ENCODE results near the gene ANO5.
"Not testable (repeated sequence)": the region's sequence is repeated elsewhere in the genome, so short reads cannot be mapped to it uniquely, and the experiment has no call there.

ANO5 gene

GRCh38 chr11:22199243-22199642, 6.4 kb downstream of the ANO5 start:
- DNase-seq = no peak

GRCh38 chr11:22203281-22203680, 10.4 kb downstream of the ANO5 start:
- DNase-seq = no peak

DNA sequence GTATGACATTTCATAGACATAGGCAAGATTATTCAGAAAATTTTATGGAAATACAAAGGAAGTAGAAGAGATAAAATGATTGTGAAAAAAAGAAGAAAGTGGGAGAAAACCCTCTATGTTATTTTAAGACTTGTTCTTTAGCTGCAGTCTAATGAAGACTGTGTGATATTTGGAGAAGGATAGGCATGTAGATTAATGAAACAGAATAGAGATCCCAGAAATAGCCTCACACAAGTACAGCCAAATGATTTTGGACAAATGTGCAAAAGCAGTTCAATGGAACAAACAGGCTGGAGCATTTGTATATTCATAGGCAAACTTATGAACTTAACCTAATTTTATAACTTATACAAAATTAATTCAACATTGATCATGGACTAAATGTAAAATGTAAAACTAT, 14.3 kb downstream of the ANO5 start:
- no peak for DNase-seq

DNA sequence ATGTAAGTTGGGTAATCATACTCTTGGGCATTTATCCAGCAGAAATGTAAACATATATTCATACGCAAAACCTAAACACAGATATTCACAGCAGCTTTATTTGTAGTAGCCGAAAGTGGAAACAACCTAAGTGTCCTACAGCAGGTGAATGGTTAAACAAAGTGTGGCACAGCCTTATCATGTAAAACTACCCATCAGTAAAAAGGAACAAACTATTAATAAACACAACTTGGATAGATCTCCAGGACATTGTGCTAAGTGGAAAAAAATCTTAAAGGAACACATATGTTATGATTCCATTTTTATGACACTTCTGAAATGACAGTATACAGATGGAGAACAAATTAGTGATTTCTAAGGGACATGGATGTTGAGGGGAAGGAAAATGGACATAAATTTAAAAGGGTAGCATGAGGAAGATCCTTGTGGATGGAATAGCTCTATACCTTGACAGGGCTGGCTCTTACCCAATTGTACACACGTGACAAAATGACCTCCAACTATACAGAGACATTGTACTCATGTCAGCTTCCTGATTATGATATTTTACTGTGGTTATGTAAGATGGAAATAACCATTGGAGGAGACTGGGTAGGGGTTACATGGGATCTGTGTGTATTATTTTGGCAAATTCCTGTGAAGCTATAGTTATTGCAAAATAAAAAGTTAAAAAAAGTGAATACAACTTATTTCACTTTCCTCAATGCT, 15.4 kb downstream of the ANO5 start:
- no peak for DNase-seq

- DNase-seq = no peak
Observed at GRCh38 chr11:22216940-22217339, 24.1 kb downstream of the ANO5 start.

DNA sequence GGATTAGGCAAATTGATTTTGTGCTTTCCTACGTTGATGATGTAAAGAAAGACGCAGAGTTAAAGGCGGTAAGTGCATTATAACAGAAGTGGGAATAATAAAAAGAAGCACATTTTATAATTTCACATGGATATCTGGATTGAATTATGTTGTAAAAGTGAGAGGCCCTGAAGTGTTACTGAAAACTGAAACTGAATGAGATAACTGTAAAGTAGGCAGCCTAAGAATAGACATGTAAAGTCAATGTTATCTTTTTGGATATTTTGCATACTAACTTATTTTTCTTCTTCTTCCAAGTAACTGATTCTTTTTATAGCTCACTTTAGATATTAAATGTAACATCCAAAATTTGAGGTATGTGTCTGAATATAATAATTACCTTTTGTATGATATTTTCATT, 28.3 kb downstream of the ANO5 start:
- DNase-seq = no peak

GRCh38 chr11:22225190-22225589, 32.3 kb downstream of the ANO5 start:
- DNase-seq = no peak

DNA sequence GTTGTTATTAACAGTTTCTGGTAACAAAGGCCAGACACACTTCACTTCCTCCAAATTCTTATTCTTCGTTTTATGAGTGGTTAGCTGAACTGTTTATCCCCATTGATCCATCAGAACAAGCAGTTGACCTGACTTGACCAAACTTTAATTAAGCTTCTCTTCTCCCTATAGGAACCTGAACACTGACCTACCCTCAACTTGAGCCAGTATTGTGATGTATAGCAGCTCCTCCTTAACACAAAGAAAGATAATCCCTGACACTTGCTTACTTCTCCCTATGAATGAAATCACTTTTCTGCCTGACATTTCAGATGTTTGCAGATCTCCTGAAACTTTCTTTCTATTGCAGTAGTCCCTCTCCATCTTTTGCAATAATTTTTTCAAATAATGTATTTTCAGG, 41.9 kb downstream of the ANO5 start:
- no peak for DNase-seq

DNA sequence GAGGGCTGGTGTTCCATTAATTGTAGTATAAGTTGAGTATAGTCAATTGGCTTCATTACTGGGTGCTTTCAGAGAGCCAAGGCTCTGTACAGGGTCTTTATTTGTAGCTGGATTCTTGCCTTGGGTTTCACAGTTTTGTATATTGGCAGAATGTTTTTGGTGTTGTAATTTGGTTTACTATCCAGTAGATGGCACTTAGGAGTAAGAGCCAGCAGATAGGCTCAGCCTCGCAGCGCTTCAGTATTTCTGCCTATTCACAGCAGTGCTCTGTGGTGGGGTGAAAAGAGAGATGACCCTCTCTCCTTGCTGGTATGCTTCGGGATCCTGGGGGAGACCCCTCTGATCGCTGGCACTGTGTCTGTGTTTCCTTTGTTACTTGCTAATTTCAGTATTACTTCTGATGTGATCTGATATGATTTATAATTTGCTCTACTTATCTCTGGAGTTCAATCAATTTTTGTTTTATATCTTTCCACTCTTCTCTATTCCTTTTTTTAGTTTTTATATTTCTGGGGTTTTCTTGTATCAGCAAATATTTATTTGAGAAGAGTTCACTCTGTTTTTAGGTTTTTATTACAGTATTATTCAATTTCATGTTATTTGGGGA, 52.2 kb downstream of the ANO5 start:
- DNase-seq = peak; percentile 0 to 53

- DNase-seq = no peak
Observed at GRCh38 chr11:22246992-22247391, 54.1 kb downstream of the ANO5 start.

DNA sequence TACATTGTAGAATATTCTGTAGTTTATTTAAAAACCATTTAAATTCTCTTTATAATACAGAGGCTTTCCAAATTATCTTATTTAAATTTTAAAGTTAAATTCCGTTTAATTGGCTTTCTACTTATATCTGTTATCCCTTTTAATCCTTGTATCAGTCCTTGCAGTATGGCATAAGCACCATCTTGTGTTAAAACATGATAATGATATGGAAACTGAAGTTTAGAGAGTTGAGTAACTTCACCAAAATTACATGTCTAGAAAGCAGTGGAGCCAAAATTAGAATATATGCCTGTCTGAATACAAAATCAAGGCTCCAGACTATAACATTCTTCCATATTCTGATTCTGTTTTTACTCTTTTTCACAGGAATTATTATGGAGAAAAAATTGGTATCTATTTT, 57.0 kb downstream of the ANO5 start:
- DNase-seq = no peak

- no peak for DNase-seq
Observed at GRCh38 chr11:22256876-22257275, 64.0 kb downstream of the ANO5 start.

DNA sequence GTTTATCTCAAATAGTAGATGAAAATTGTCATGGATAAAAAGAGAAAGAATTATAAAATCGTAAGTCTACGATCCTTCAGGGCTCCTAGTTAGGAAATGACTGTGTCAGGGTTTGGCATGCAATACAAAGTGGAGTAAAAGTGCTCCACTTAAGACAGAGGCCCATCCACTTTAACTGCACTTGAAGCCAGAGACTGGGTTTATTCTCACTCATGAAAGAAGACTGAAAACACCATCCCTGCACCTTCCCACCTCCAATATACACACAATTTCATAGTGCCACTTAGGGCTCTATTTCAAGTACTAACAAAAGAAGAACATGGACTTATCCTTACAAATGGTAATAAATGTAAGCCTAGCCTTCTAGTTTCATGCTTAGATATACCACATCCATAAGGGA, 70.7 kb downstream of the ANO5 start:
- DNase-seq = no peak

DNA sequence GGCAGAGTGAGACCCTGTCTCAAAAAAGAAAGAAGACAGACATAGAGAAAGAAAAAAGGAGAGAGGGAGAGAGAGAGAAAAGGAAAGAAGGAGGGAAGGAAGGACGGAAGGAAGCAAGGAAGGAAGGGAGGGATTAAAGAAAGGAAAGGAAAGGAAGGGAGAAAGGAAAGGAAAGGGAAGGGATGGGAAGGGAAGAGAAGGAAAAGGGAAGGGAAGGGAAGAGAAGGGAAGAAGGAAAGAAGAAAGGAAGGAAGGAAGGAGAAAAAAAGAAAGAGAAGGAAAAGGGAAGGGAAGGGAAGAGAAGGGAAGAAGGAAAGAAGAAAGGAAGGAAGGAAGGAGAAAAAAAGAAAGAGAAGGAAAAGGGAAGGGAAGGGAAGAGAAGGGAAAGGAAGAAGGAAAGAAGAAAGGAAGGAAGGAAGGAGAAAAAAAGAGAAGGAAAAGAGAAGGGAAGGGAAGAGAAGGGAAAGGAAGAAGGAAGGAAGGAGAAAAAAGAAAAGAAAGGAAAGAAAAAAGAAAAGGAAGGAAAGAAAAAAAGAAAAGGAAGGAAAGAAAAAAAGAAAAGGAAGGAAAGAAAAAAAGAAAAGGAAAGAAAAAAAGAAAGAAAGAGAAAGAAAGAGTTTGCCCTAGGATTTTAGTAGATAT, 76.2 kb downstream of the ANO5 start:
- not testable (repeated sequence) for DNase-seq

- no peak for DNase-seq
Observed at GRCh38 chr11:22273781-22274180, 80.9 kb downstream of the ANO5 start.

- DNase-seq = no peak
Observed at GRCh38 chr11:22275600-22275999, 82.7 kb downstream of the ANO5 start.

- no peak for DNase-seq
Observed at GRCh38 chr11:22276535-22276934, 83.7 kb downstream of the ANO5 start.

GRCh38 chr11:22284991-22285390, 92.1 kb downstream of the ANO5 start:
- DNase-seq = not testable (repeated sequence)

DNA sequence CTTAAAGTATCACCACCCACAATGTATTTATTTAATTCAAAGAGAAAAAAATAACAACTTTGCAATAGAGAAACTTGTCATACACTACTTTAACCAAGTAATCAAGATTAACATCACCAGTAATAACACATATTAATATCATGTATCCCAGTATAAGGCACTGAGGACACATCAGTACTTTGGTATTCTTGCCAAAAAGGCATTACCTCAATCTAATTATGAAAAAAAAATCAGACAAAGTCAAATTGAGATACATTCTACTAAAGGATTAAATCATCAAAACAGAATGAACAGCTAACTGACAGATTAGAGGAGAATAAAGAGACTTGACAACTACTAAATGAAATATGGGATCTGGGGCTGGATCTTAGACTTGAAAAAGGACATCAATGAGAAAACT, 109.5 kb downstream of the ANO5 start:
- no peak for DNase-seq

DNA sequence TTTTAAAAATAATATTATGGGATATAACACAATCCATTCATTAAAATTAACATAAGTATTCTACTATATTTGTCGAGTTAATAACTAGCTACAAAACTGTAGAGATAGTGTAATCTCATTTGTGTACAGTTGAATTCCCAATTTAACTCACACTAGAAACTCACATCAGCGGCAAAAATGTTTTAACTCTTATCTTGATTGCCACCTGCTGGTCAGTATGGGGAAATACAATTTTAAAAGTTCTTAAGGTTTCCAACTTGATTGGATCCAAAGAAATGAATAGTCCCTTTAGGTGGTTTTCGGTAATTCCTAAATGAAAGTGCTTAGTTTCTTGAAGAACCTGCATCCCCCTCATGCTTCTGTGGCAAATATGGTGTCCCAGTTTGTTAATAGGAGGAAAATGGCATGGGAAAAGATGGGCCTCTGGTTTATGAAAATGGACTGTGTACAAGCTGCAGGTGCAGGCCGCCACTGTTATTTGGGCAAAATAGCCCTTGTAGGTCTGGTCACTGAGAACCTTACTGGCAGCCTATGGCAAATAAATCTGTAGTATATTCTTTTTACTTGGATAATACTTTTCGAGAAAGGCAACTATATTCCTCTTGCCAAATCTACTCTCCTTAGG, 111.6 kb downstream of the ANO5 start:
- peak in 1 of 2 donors; percentile 72 for DNase-seq

- DNase-seq = no peak
Observed at GRCh38 chr11:22317656-22318055, 124.8 kb downstream of the ANO5 start.

DNA sequence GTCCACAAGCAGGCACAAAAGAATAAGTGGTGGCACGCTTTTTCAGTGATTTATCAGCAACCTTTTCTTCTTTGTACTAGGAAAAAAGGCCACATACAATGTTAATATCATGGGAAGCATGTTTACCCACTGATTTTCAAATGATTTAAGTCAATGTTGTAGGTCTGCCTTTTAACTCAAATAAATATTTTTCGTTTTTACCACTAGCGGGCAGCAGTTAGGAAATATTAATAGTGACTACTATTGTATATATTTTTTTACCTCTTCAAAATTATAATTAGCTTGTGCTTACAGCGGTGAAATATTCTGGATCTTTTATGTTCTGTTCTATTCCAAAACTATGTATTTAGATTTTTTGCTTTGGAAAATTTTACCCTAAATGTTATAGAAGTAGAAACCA, 138.9 kb downstream of the ANO5 start:
- no peak for DNase-seq
